NCI-H1930 (cell line): Measurements from ENCODE around the gene RBFOX2.
"Not testable (repeated sequence)": the region's sequence is repeated elsewhere in the genome, so short reads cannot be mapped to it uniquely, and the experiment has no call there.

Source experiments
- DNase-seq, 2 experiments: peaks; one replicate each; lab custom pipeline; 2025; lab: John Stamatoyannopoulos, UW

Gene RBFOX2

DNA sequence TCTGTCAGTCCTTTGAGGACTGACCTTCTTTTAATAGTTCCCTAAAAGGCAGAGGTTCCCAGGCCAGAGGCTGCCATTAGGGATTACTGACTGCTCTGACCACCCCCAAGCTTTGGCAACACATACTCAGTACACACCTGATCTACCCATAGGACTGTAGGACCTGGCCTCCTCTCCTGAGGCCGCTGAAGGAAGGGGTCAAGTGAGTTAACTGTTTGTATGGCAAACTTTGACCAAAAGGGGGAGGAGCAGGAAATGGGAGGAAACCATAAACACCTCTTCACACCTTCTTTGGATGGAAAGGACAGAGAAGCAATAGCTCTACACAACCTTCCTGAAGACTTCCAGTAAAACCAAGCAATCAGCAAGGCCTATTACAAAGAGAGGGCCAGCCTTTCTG is 207.0 kb downstream of the RBFOX2 start:
- no peak for DNase-seq

DNA sequence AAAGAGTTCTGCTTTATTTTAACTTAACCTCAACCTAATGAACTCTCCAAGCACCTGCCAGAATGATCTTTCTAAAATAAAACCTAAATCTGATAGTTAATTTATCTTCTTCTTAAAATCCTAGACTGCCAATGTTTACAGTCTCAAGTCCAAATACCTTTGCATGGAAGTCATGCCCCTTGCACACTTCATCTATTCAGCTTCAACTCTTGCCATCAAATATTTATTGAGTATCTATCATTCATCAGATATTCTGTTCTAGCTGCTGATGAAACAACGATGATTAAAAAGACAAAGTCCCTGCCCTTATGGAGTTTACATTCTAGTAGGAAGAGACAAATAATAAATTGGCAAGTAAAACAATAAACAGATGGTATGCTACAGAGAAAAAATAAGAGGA is 209.2 kb downstream of the RBFOX2 start:
- DNase-seq: no peak

DNA sequence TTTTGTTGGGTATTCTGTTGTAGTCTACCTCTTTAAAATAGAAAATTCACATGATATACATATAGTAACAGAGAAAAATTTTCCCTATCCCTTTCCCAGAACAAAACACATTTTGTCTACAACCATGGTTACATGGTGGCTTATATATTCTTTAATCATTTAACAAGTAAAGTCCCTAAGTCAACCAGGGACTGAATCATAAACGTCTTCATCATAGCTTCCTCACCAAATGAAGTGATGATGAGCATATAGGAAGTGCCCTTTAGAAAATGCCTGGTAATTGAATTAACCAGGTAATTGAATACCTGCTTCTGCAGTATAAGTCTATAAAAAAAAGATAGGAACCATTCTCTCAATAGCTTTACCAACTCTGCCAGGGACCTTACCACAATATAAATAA is 209.7 kb downstream of the RBFOX2 start:
- no peak for DNase-seq

DNA sequence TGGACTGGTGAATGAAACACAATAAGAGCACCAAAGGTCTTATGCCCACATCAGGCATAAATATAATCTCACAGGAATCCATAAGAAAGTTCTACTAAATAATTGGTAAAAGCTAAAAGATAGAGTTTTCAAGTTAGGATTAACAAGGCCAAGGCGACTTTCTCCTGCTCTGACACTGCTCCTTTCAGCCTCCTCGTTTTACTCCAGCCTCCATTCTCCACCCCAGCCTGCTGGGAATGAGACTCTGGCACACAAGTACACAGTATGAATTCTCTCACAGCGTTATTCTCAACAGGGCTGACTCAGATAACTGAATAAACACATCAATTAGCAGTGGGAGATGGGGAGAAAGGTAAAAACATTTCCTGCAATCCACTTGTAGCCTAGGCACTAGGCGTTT is 216.0 kb downstream of the RBFOX2 start:
- no peak for DNase-seq

DNA sequence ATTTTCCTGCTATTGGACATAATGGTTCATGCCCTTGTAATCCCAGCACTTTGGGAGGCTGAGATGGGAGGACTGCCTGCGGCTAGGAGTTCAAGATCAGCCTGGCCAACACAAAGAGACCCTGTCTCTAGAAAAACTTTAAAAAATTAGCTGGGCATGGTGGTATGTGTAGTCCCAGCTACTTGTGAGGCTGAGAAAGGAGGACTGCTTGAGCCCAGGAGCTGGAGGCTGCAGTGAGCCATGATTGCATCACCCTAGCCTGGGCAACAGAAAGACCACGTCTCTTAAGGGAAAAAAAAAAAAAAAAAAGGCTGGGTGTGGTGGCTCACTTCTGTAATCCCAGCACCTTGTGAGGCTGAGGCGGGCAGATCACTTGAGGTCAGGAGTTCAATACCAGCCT is 217.0 kb downstream of the RBFOX2 start:
- no peak for DNase-seq

DNA sequence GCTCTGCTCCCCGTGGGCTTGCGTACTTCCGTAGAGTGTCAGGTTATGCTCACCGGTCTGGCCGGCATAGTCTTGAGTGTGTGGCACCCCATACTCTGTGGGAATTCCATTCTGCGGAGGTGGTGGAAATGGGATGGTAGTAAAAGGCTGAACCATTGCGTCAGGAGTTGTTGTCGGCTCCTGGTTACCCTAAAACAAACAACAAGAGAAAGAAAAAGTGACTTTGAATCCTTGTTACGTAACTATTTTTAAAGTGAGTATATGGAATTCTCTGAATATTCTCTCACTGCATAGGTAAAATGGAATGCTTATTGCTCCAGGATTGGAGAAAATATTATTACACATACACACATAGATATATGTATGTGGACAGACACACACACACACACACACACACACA is 218.8 kb downstream of the RBFOX2 start:
- DNase-seq: no peak

DNA sequence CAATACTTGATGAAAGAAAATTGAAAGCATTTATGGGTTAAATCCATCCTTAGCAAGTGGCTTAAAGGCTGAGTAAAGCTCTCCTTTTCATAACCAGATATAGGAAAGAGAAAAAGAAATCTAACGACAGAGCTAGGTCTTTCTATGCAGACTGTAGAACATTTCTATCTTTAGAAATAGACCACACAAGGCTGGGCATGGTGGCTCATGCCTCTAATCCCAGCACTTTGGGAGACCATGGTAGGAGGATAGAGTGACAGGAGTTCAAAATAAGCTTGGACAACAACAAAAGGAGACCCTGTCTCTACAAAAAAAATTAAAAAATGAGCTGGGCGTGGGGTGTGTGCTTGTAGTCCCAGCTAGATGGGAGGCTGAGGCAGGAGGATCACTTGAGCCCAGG is 220.2 kb downstream of the RBFOX2 start:
- DNase-seq: no peak

DNA sequence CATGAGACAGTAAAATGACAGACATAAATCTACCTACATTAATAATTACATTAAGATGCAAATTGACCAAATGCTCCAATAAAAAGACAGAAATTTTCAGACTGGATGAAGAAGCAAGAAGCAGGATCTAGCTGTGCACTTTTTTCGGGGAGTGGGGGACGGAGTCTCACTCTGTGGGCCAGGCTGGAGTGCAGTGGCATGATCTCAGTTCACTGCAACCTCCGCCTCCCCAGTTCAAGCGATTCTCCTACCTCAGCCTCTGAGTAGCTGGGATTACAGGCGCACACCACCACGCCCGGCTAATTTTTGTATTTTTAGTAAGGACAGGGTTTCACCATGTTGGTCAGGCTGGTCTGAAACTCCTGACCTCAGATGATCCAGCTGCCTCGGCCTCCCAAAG is 222.0 kb downstream of the RBFOX2 start:
- DNase-seq: not testable (repeated sequence)

DNA sequence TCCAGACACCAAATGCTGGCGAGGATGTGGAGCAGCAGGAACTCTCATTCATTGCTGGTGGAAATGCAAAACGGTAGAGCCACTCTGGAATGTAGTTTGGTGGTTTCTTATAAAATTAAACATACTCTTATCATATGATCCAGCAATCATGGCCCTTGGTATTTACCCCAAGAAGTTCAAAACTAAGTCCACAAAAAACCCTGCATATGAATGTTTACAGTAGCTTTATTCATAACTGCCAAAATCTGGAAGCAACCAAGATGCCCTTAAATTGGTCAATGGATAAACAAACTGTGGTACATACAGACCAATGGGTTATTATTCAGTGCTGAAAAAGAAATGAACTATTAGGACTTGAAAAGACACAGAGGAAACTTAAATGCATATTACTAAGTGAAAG is 223.2 kb downstream of the RBFOX2 start:
- DNase-seq: no peak

DNA sequence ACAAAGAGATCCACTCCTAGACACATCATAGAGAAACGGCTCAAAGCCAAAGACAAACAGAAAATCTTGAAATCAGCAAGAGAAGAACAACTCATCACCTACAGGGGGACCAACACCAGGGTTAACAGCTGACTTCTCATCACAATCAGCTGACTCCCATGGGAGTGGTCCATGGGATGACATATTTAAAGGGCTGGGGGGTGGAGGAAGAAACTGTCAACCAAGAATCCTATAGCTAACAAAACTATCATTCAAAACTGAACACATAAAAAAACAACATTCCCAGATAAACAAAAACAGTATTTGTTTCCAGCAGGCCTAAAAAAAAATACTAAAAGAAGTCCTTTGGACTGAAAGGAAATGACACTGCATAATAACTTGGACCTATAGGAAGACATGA is 224.2 kb downstream of the RBFOX2 start:
- no peak for DNase-seq

DNA sequence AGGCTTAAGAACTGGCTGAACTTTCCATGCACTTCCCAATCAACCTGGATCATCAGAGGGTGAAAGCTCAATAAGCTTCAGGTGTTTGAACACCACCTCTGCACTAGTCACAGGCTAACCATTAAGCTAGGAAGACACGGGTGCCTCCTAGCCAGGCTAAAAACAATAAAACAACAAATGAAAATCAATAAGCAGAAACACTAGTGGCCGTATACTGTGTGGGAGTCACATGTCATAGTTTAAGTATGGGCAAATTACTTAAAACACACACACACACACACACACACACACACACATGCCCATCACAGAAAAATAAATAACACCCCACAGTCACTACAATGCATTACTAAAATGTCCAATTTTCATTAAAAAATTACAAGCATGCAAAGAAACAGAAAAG is 225.7 kb downstream of the RBFOX2 start:
- DNase-seq: no peak

DNA sequence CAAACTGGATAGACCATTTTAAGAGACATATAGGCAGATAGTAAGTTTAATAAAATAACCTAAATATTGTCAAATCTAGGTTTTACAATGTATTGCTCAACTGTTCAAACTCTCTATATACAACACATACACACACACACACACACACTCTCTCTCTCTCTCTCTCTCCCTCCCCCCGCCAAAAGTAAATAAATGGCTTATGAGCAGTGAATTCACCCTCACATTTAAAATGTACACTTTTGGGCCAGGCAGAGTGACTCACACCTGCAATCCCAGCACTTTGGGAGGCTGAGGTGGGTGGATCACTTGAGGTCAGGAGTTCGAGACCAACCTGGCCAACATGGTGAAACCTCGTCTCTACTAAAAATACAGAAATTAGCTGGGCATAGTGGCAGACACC is 227.3 kb downstream of the RBFOX2 start:
- DNase-seq: not testable (repeated sequence)

DNA sequence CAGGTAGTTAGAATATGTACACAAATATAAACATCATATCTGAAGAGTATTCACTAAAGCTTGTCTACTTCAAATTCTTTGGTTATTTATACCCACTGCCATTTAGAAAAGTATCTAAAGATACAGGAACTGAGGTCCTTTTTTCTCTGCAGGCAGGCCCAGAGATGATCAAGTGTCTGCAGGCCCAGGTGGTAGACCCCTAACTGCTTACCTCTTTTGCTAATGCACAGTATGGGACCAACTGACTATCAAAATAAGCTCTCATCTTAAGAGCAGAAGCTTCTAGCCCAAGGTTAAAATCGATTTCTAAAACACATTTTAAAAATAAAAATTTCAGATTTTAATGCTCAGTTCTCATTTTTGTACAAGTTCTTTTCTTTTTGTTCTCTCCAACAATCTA is 229.5 kb downstream of the RBFOX2 start:
- DNase-seq: no peak

DNA sequence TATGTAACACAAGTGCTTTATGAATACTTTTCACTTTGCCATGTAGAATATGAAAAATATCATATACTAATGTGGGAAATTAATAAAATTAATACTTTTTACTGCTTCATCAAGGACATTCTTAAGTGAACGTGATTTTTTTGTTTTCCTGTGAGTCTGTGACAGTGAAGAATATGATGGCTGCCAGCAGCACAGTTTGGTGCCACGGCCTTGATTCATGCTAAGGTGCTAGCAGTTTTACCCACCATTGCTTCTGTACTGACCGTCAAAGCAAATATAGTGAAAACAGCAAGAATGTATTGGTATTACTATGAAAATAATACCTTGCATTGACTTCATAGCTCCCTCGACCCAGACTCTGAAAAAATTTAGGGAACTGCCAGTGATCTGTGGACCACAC is 231.2 kb downstream of the RBFOX2 start:
- DNase-seq: no peak

DNA sequence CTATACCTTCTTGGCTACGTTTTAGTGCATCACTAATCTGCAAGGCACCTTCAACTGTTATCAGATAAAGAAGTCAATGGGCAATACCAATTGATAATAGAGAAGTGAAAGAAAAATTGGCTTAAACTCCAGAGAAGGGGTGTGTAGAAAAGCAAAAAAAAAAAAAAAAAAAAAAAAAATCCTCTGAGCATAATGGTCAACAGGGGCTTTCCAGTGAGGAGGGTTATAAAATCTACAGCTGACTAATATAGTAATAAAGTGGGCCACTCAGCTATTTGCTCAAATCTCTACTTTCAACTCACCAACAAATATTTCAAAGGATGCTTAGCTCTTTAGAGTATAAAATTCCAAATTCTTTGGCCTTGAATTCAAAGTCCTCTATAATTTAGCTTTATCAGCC is 233.1 kb downstream of the RBFOX2 start:
- no peak for DNase-seq

DNA sequence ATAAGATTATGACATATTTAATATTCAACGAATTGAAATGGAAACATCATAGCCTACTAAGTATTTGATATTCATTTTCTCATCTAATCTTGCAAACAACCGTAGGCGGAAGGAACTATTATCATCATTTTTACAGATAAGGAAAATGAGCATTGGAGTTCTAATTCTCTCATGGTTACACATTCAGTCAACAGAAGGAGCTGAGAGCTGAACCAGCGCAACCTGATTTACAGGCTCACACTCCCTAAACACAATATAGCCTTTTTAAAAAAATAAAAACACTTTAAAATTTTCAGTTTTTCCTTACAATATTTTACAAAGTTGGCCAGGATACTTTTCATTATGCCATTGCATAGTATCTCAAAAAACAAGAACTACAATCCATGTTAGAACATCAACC is 236.1 kb downstream of the RBFOX2 start:
- no peak for DNase-seq

DNA sequence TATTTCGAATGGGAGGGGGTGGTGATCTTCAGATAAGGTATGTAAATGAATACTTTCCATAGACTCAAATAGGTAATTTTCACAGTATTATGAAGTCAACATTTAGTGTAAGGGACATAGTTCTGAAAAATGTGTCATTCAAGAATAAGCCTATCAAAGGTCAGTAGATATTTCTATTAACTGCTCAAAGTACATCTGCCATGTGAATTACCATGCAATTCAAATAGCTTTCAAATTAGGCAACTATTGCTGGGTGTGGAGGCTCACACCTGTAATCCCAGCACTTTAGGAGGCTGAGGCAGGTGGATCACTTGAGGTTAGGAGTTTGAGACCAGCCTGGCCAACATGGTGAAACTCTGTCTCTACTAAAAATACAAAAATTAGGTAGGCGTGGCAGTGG is 236.8 kb downstream of the RBFOX2 start:
- DNase-seq: not testable (repeated sequence)

DNA sequence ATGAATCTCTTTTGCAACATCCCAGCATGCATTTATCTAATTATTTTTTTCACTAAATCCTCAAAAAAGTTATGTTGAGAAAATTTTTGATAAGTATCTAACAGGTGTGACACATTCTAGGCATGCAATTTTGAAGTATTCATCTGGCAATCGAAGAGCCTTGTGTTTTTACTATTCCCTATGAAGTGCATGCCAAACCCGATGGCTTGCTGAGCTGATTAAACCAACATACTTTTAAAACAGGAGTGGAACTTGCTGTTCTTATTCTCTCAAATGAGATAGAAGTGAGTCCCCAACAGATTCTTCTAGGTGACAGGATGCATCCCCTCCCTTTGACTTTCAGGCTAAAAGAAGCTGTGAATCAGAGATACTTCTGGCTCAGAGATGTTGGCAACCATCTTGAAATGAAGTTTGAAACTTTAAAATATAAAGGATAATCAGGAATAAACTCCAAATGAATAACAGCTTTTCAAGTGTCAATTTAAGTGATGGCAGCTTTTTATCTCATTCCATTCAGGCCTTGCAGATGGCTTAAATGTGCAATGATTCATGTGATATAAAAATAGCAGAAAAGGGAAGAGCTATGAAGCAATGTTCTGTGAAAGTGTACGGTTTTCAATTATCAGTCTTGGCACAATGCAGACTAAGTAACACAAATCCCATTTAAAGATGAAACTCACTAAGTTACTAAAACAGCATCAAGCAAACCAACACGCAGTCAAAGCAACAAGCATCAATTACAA is 243.3 kb downstream of the RBFOX2 start:
- DNase-seq: no peak

DNA sequence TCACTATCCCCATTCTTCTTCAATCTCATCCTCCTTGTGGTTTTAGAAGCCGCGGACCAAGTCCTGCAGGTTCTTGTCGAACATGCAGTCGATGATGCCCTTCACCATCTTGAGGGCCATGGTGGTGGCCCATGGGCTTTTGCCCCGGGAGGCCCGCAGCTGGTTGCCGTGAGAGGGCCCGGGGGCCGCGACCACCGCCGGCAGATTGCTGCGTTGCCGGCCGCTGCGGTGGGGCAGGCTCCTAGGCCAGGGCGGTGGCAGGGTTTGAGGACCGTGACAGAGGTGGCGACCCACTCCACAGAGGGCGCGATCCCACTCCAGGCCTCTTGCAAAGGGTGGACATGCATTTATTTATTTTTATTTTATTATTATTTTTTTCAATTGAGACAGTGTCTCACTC is 244.0 kb downstream of the RBFOX2 start:
- DNase-seq: no peak

DNA sequence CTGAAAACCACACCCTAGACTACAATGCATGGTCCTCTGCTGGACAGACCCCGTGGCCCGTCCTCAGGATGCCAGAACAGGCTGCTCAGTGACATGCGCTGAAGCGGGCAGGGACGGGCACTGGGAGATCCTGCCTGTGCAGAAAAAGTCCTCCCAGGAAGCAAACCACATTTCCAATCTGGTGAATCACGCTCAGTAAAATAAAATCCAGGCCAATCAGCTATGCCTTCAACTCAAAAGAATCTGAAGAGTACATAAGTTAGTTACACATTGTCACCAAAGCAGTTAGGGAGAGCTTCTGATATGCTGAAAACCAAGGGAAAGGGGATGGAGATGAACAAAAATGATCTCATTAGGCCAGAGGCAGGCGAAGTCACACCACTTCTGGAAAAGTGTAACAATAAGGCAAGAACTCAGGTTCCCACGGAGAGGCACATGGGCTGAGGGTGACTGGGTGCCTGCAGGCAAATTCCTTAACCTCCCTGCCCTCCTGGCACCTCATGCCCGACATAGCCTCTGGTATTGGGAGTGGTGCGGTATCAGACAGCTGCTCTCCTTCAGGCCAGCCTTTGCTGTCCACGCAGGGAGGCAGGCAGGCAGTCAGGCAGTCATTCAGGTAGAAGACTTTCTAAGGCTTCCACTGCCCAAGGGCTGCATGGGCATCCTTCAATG is 244.5 kb downstream of the RBFOX2 start:
- DNase-seq: no peak

DNA sequence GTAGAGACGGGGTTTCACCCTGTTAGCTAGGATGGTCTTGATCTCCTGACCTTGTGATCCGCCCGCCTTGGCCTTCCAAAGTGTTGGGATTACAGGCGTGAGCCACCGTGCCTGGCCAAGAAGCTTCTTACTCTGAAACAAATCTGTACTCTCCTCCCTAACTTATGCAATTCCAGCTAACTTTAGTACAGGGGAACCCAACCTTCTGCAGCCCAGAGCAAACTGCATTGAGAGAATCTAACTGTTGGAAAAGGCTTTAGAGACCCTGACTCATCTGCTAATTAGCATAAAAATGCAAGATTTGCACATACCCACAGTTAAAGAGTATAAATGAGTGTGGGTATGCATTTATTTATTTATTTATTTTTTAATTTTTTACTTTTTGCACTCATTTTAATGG is 246.1 kb downstream of the RBFOX2 start:
- DNase-seq: no peak

DNA sequence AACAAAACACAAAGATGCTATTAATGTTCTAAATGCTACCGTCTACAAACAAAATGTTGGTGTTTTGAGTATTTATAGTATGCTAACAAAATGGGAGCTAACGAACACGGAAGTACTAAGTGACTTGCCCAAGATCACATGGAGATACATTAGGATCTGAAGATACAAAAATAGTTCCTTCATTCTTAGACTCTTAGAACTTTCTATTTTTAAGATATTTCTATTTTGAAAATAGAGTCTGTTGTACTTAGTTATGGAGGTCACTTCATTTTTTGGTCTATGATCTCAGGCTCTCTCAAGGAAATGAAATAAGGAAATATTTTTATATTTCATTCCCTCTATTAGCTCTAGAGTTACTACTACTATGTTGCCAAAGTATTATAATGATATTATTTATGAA is 246.7 kb downstream of the RBFOX2 start:
- no peak for DNase-seq

DNA sequence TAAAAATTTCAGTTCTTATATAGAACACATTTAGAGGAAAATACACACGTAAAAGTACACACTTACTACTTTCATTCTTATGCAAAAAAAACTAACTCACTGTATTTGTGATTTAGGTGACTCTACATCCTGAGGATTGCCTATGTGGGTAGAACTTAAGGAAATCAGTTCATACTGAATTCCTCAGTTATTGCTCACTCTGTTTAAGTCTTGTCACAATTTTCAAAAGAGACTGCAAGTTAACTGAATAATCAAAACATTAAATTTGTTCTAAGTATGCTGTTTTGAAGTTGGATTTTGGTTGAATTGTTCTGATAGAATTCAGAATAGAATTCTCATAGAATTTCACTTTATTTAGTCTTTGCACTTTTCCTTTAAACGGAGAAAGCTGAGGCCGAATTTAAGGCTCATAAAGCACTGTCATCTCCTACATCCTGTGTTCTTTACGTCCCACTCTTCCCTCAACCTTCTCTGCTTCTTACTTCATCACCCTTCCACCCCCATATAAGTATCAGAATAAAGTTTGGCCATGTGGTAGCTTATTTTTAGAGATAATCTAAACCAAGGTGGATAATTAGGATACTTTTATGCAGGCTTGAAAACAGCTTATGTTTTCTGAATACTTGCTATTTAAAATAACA is 251.2 kb downstream of the RBFOX2 start:
- DNase-seq: no peak

DNA sequence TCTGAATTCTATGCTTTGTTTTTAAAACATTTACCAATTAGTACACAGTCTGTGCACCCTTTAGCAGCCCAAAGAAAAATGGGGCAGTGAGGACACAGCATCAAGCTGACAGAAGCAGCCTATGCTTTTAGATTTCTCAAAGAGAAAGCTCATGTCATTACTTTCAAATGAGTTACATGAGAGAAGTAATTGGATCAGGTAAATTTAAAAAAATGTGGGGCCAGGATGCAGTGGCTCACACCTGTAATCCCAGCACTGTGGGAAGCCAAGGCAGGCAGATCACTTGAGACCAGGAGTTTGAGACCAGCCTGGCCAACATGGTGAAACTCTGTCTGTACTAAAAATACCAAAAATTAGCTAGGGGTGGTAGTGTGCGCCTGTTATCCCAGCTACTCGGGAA is 253.3 kb downstream of the RBFOX2 start:
- DNase-seq: no peak
